GM12801 (cell line): ENCODE measurements around the gene ZNF22.

Source experiments
- CTCF ChIP-seq: IDR thresholded peaks from one replicate; pipeline ENCODE4 v1.5.1; 2011; ENCODE audit warnings: control low read depth; ENCODE audit not compliant: insufficient read length; ENCODE audit errors: extremely low read depth

The ZNF22 gene

GRCh38 chr10:44980309-44981171, 20.2 kb upstream of the ZNF22 start:
- TF ChIP-seq CTCF: no peak

- no peak for TF ChIP-seq CTCF
These were observed 19.3 kb upstream of the ZNF22 start for GRCh38 chr10:44981172-44982113.

- TF ChIP-seq CTCF: no peak
These were observed 18.6 kb upstream of the ZNF22 start for GRCh38 chr10:44982114-44982460.

GRCh38 chr10:44982496-44982895, 18.2 kb upstream of the ZNF22 start:
- no peak for TF ChIP-seq CTCF

- no peak for TF ChIP-seq CTCF
These were observed 17.4 kb upstream of the ZNF22 start for GRCh38 chr10:44983066-44983894.

GRCh38 chr10:44983895-44984278, 16.8 kb upstream of the ZNF22 start:
- TF ChIP-seq CTCF: no peak

GRCh38 chr10:44984671-44985101, 16.0 kb upstream of the ZNF22 start:
- TF ChIP-seq CTCF: no peak
